Neural cell (in vitro differentiated cells): ENCODE data around the gene ADGRG7.

ENCODE experiments used
- CTCF ChIP-seq: fragments of 450-650 bp; IDR thresholded peaks from 2 replicates; pipeline ENCODE4 v1.5.1; 2014; ENCODE audit warnings: antibody characterized with exemption, mild to moderate bottlenecking, moderate library complexity; ENCODE audit not compliant: poor library complexity, severe bottlenecking
- EP300 ChIP-seq: fragments of 450-650 bp; conservative IDR thresholded peaks from 2 replicates; pipeline ENCODE4 v1.6.1; 2014; ENCODE audit warnings: antibody characterized with exemption, mild to moderate bottlenecking, moderate library complexity; ENCODE audit not compliant: poor library complexity, severe bottlenecking
- EZH2 ChIP-seq: fragments of 200-600, 300-800 bp; shearing (Covaris generic), sonication (generic); IDR thresholded peaks from 2 replicates; pipeline ENCODE4 v1.6.1; 2014; ENCODE audit warnings: antibody characterized with exemption, low read length, borderline replicate concordance, mild to moderate bottlenecking; ENCODE audit not compliant: insufficient read depth, poor library complexity, severe bottlenecking
- POLR2AphosphoS5 ChIP-seq: IDR thresholded peaks from 2 replicates; pipeline ENCODE4 v1.6.1; 2012
- RAD21 ChIP-seq: fragments of 450-650 bp; conservative IDR thresholded peaks from 2 replicates; pipeline ENCODE4 v1.6.1; 2014; ENCODE audit warnings: antibody characterized with exemption, mild to moderate bottlenecking, moderate library complexity
- SMC3 ChIP-seq: fragments of 450-650 bp; conservative IDR thresholded peaks from 2 replicates; pipeline ENCODE4 v1.6.1; 2014; ENCODE audit warnings: antibody characterized with exemption, mild to moderate bottlenecking, moderate library complexity; ENCODE audit not compliant: poor library complexity
- TAF1 ChIP-seq: IDR thresholded peaks from 2 replicates; pipeline ENCODE4 v1.6.1; 2012; ENCODE audit warnings: low read depth
- TF ChIP-seq, protein P1 (sequence below): IDR thresholded peaks from 2 replicates; pipeline ENCODE4 v1.6.1; 2012; ENCODE audit warnings: borderline replicate concordance

DNA sequence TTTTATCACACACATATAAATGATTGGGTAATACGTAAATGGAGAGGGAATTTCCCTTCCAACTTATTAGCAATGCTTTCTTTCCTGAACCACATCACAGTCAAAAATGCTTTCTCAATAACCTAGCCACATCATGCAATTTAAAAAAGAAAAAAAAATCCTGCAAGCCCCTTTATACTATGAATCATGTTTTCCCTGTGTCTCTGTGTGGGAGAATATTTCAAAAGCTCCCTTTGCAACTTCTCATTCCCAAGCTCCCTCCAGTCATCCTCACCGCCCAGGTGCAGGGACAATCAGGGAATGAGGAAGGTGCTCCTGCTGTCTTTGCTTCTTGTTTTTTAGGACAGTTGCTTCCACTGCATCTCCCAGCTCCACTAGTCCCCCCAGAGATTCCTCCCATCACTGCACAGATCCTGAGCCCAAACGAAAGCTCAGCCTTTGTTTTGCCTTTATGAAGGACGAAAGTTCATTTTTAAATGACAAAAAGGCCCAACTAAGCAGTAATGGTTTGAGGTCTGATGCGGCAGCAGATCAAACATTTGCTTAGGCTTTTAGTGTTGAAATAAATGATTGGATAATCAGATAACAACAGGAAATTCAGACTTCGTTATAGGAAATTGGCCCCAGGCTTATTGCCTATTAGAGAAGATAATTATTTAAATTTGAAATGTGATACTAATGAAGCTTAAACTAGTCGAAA lies 47.8 kb upstream of the ADGRG7 start:
- TF ChIP-seq RAD21, result no peak
- TF ChIP-seq CTCF, result no peak
- TF ChIP-seq EZH2, result no peak
- TF ChIP-seq TAF1, result no peak
- no peak for TF ChIP-seq EP300
- TF ChIP-seq, protein P1, sequence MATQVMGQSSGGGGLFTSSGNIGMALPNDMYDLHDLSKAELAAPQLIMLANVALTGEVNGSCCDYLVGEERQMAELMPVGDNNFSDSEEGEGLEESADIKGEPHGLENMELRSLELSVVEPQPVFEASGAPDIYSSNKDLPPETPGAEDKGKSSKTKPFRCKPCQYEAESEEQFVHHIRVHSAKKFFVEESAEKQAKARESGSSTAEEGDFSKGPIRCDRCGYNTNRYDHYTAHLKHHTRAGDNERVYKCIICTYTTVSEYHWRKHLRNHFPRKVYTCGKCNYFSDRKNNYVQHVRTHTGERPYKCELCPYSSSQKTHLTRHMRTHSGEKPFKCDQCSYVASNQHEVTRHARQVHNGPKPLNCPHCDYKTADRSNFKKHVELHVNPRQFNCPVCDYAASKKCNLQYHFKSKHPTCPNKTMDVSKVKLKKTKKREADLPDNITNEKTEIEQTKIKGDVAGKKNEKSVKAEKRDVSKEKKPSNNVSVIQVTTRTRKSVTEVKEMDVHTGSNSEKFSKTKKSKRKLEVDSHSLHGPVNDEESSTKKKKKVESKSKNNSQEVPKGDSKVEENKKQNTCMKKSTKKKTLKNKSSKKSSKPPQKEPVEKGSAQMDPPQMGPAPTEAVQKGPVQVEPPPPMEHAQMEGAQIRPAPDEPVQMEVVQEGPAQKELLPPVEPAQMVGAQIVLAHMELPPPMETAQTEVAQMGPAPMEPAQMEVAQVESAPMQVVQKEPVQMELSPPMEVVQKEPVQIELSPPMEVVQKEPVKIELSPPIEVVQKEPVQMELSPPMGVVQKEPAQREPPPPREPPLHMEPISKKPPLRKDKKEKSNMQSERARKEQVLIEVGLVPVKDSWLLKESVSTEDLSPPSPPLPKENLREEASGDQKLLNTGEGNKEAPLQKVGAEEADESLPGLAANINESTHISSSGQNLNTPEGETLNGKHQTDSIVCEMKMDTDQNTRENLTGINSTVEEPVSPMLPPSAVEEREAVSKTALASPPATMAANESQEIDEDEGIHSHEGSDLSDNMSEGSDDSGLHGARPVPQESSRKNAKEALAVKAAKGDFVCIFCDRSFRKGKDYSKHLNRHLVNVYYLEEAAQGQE, result no peak
- no peak for TF ChIP-seq SMC3
- no peak for TF ChIP-seq POLR2AphosphoS5
